ENCODE measurements around the gene SETBP1.

DNA sequence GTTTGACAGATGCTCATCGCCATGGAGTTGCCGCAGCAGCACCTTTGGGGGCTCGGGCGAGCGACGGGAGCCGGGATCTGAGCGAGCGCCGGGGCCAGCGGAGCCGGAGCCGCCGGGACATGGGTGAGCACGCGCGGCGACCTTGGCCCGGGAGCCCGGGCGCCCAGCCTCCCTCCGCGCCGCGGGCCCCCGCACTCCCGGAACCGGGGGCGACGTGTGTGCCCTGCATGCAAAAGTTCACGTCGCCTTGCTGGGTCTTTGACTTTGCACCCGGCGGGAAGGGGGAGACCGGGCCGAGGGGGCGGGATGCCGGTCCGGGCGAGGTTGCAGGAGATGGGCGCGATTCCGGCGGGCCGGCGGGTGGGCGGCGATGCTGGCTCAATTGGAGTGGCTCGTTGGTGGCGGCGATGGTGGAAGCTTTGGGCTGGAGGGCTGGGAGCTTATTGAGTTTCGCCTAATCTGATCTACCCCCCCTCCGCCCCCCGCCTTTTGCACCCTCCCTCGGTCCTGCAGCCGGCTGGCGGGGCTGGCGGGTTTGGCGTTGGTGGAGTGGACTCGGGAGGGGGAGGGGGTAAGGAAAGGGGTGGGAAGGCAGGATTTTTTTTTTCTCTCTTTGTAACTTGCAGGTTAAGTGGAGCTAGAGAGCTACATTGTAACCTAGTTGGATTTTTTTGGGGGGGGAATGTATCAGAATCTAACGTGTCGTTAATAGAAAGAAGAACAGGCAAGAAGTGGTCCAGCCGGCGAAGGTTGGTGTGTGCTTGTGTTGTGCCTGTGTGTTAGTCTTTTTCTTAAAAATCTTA lies at the start of gene SETBP1:
- TF ChIP-seq, protein P1, sequence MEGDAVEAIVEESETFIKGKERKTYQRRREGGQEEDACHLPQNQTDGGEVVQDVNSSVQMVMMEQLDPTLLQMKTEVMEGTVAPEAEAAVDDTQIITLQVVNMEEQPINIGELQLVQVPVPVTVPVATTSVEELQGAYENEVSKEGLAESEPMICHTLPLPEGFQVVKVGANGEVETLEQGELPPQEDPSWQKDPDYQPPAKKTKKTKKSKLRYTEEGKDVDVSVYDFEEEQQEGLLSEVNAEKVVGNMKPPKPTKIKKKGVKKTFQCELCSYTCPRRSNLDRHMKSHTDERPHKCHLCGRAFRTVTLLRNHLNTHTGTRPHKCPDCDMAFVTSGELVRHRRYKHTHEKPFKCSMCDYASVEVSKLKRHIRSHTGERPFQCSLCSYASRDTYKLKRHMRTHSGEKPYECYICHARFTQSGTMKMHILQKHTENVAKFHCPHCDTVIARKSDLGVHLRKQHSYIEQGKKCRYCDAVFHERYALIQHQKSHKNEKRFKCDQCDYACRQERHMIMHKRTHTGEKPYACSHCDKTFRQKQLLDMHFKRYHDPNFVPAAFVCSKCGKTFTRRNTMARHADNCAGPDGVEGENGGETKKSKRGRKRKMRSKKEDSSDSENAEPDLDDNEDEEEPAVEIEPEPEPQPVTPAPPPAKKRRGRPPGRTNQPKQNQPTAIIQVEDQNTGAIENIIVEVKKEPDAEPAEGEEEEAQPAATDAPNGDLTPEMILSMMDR (IDR thresholded peaks at IDR 0.05), result no peak
- no peak for TF ChIP-seq POLR2A (IDR thresholded peaks at IDR 0.05)
